ENCODE data around the gene PEX5L.

PEX5L gene

GRCh38 chr3:179765396-179765795 lies 271.3 kb downstream of the PEX5L start:
- DNase-seq = no peak

GRCh38 chr3:179760944-179761343 lies 275.8 kb downstream of the PEX5L start:
- no peak for DNase-seq

- no peak for DNase-seq
Observed at GRCh38 chr3:179750720-179751328, 285.9 kb downstream of the PEX5L start.

GRCh38 chr3:179745716-179746115 lies 291.0 kb downstream of the PEX5L start:
- DNase-seq = no peak

- DNase-seq = no peak
Observed at GRCh38 chr3:179745079-179745478, 291.7 kb downstream of the PEX5L start.

Measured in activated CD4-positive, alpha-beta T cell treated with anti-CD3 and anti-CD28 coated beads for 1 hour (primary cell).